K562 (cell line): Measurements from ENCODE around the gene ZC3H12A.

Source experiments
- BHLHE40 ChIP-seq: IDR thresholded peaks from 2 replicates; pipeline ENCODE4 v1.6.1; 2011; ENCODE audit warnings: low read length, improper control_type of control experiment
- EP300 ChIP-seq: IDR thresholded peaks from 2 replicates; pipeline ENCODE4 v1.6.1; 2012; ENCODE audit warnings: low read length, improper control_type of control experiment
- KLF10 ChIP-seq: fragments of 250-450 bp; sonication (Bioruptor Pico); IDR thresholded peaks from 2 replicates; pipeline ENCODE4 v1.6.1; 2021; ENCODE audit warnings: matching md5 sums
- KLF16 ChIP-seq: IDR thresholded peaks from 2 replicates; pipeline ENCODE4 v1.6.1; 2016; ENCODE audit warnings: antibody characterized with exemption
- NFXL1 ChIP-seq: fragments of 450-650 bp; formaldehyde crosslinking; IDR thresholded peaks from 2 replicates; pipeline ENCODE4 v1.4.0; 2021; ENCODE audit warnings: mild to moderate bottlenecking
- NRF1 ChIP-seq, 2 experiments: fragments of 450-650 bp; IDR thresholded peaks in 1 of 2; conservative IDR thresholded peaks in 1 of 2; 2 replicates each; pipeline ENCODE4 v1.6.1; 2014; ENCODE audit warnings: mild to moderate bottlenecking in 2 of 2
- RCOR1 ChIP-seq, 2 experiments: IDR thresholded peaks; 2 replicates each; pipeline ENCODE4 v1.6.1; 2012; ENCODE audit warnings: low read depth in 2 of 2, low read length in 2 of 2, borderline replicate concordance in 1 of 2, improper control_type of control experiment in 1 of 2
- ZBTB17 ChIP-seq: fragments of 450-650 bp; formaldehyde crosslinking; IDR thresholded peaks from 2 replicates; pipeline ENCODE4 v1.4.0; 2020; ENCODE audit warnings: mild to moderate bottlenecking
- ZNF274 ChIP-seq: IDR thresholded peaks from 2 replicates; pipeline ENCODE4 v1.6.1; 2011; ENCODE audit warnings: low read depth, mild to moderate bottlenecking, low read length, moderate library complexity, borderline replicate concordance
- TF ChIP-seq, protein P1 (sequence below): sonication (generic); formaldehyde crosslinking; IDR thresholded peaks from 2 replicates; pipeline ENCODE4 v1.8.0; 2022; ENCODE audit warnings: mild to moderate bottlenecking, low read depth, missing genetic modification reagents
- TF ChIP-seq, protein P2 (sequence below), 3 experiments: IDR thresholded peaks in 2 of 3; conservative IDR thresholded peaks in 1 of 3; 2 replicates each; pipeline ENCODE4 v1.5.1; 2011 to 2012; ENCODE audit warnings: low read length in 3 of 3, mild to moderate bottlenecking in 3 of 3, control low read depth in 2 of 3, improper control_type of control experiment in 1 of 3, inconsistent platforms in 1 of 3, low read depth in 1 of 3, mixed read lengths in 1 of 3, moderate library complexity in 1 of 3; ENCODE audit not compliant: insufficient read depth in 2 of 3
- TF ChIP-seq, protein P3 (sequence below), 2 experiments: fragments of 450-650 bp in 1 of 2; sonication (generic) in 1 of 2; formaldehyde crosslinking in 1 of 2; IDR thresholded peaks in 1 of 2; conservative IDR thresholded peaks in 1 of 2; 2 replicates each; pipeline versions ENCODE4 v1.6.1 to v1.8.1; 2016 to 2023; ENCODE audit warnings: mild to moderate bottlenecking in 2 of 2, moderate library complexity in 2 of 2, inconsistent platforms in 1 of 2, missing genetic modification reagents in 1 of 2

DNA sequence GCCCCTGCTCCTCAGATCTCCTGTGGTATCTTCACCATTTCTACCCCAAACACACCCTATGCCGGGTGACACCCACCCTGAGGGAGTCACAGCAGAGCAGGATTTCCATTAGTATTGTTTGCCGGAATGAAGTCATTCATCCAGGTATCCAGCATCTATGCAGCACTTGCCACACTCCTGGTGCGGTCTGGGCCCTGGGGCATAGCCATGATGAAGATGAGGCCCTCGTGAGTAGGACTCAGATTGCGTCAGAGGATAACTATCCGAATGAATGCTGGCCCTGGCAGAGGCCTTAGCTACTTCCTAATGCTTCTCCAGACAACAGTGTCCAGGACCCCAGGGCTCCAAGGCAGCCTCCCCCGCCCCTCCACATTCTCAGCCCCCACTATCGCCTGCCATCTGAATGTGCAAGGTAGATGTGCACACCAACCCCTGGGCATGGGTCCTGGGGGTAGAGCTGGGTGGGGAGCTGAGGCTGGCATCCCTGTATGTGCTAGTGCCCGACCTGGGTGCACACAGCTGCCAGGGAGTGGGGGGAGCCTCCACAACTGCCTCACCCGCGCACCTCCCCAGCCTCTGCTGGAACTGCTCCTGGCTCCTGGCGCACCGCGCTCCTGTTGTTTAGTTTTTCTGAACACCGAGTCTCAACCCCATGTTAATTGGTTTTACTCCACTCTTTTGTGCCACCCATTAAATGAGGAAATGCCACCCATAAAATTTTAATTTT, 25.5 kb upstream of the ZC3H12A start:
- TF ChIP-seq, protein P1, sequence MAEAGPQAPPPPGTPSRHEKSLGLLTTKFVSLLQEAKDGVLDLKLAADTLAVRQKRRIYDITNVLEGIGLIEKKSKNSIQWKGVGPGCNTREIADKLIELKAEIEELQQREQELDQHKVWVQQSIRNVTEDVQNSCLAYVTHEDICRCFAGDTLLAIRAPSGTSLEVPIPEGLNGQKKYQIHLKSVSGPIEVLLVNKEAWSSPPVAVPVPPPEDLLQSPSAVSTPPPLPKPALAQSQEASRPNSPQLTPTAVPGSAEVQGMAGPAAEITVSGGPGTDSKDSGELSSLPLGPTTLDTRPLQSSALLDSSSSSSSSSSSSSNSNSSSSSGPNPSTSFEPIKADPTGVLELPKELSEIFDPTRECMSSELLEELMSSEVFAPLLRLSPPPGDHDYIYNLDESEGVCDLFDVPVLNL = no peak
- TF ChIP-seq NRF1 (conservative IDR thresholded peaks at IDR 0.05 in 1 of 2, IDR thresholded peaks at IDR 0.05 in 1 of 2) (no peak), KLF10 (CRISPR knock-in tag) (no peak), EP300 (no peak), ZBTB17 (CRISPR knock-in tag) (no peak), BHLHE40 (no peak), RCOR1 (IDR thresholded peaks at IDR 0.05; ENCODE audit: borderline replicate concordance in 1 of 2, low read depth in 2 of 2, low read length in 2 of 2) (no peak), ZNF274 (no peak), NFXL1 (CRISPR knock-in tag) (no peak), KLF16 (no peak)
- TF ChIP-seq, protein P2, sequence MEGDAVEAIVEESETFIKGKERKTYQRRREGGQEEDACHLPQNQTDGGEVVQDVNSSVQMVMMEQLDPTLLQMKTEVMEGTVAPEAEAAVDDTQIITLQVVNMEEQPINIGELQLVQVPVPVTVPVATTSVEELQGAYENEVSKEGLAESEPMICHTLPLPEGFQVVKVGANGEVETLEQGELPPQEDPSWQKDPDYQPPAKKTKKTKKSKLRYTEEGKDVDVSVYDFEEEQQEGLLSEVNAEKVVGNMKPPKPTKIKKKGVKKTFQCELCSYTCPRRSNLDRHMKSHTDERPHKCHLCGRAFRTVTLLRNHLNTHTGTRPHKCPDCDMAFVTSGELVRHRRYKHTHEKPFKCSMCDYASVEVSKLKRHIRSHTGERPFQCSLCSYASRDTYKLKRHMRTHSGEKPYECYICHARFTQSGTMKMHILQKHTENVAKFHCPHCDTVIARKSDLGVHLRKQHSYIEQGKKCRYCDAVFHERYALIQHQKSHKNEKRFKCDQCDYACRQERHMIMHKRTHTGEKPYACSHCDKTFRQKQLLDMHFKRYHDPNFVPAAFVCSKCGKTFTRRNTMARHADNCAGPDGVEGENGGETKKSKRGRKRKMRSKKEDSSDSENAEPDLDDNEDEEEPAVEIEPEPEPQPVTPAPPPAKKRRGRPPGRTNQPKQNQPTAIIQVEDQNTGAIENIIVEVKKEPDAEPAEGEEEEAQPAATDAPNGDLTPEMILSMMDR (IDR thresholded peaks at IDR 0.05 in 2 of 3, conservative IDR thresholded peaks at IDR 0.05 in 1 of 3; ENCODE audit: insufficient read depth in 2 of 3, low read depth in 1 of 3, low read length in 3 of 3) = no peak
- TF ChIP-seq, protein P3, sequence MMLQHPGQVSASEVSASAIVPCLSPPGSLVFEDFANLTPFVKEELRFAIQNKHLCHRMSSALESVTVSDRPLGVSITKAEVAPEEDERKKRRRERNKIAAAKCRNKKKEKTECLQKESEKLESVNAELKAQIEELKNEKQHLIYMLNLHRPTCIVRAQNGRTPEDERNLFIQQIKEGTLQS (IDR thresholded peaks at IDR 0.05) = no peak
- TF ChIP-seq, protein P3 (CRISPR knock-in tag; conservative IDR thresholded peaks at IDR 0.05) = no peak
